Measurements from ENCODE around the gene OR52I1.

DNA sequence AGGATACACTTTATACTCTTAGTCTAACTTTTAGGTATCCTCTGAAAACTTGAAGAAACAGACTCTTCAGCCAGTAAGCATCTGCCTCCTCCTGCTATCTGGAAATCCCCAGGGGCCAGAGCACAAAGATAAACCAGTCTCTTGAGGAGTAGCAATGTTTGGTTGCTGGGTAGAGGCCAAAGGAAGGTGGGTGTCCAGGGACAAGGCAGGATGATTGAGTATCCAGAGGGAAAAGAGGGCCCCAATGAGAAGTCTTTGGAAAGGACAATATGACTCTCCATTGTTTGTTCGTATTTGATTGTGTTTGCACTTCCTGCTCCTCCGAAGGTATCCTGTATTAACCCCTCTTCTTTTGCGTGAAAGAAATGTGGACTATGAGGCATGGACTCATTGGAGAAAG lies 4.8 kb upstream of the OR52I1 start:
- TF ChIP-seq, protein P1, sequence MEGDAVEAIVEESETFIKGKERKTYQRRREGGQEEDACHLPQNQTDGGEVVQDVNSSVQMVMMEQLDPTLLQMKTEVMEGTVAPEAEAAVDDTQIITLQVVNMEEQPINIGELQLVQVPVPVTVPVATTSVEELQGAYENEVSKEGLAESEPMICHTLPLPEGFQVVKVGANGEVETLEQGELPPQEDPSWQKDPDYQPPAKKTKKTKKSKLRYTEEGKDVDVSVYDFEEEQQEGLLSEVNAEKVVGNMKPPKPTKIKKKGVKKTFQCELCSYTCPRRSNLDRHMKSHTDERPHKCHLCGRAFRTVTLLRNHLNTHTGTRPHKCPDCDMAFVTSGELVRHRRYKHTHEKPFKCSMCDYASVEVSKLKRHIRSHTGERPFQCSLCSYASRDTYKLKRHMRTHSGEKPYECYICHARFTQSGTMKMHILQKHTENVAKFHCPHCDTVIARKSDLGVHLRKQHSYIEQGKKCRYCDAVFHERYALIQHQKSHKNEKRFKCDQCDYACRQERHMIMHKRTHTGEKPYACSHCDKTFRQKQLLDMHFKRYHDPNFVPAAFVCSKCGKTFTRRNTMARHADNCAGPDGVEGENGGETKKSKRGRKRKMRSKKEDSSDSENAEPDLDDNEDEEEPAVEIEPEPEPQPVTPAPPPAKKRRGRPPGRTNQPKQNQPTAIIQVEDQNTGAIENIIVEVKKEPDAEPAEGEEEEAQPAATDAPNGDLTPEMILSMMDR (IDR thresholded peaks at IDR 0.05), result no peak
- TF ChIP-seq POLR2A (IDR thresholded peaks at IDR 0.05), result no peak

Data from adrenal gland (tissue), 5 donors.